Measurements from ENCODE around the gene FTO. TPM values are rescaled to one million over a fixed set of nuclear protein-coding genes. Genes with fewer than 3 reads are reported as not detected.

The FTO gene
- total and polyA plus RNA-seq, 3 donors from 2014 or later: 32.4 to 64.7 (median 50.3) TPM

- Histone ChIP-seq H3K27me3 (no peaks in the 10 kb centered on the region), H3K9me3 (no peaks in the 10 kb centered on the region), H3K36me3 (ENCODE audit: low read depth, missing control alignments) (no peaks in the 10 kb centered on the region), H3K27ac (no peak overlapping the region), H3K4me1 (no peaks in the 10 kb centered on the region), H3K4me3 (no peak overlapping the region)
- DNase-seq: no peak
- 78 to 84% methylated on average over 2 of the region's 2 CpGs for WGBS, 2 donors
- intact Hi-C loops (cut with DNase I; ENCODE audit: low total_unique reads): no loop called here
- TF ChIP-seq, protein P1, sequence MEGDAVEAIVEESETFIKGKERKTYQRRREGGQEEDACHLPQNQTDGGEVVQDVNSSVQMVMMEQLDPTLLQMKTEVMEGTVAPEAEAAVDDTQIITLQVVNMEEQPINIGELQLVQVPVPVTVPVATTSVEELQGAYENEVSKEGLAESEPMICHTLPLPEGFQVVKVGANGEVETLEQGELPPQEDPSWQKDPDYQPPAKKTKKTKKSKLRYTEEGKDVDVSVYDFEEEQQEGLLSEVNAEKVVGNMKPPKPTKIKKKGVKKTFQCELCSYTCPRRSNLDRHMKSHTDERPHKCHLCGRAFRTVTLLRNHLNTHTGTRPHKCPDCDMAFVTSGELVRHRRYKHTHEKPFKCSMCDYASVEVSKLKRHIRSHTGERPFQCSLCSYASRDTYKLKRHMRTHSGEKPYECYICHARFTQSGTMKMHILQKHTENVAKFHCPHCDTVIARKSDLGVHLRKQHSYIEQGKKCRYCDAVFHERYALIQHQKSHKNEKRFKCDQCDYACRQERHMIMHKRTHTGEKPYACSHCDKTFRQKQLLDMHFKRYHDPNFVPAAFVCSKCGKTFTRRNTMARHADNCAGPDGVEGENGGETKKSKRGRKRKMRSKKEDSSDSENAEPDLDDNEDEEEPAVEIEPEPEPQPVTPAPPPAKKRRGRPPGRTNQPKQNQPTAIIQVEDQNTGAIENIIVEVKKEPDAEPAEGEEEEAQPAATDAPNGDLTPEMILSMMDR (IDR thresholded peaks at IDR 0.05): peak; percentile 17 to 47 (median 28)
- TF ChIP-seq POLR2A (IDR thresholded peaks at IDR 0.05): no peak
These were observed 242.0 kb downstream of the FTO start for GRCh38 chr16:53945996-53946395.

DNA sequence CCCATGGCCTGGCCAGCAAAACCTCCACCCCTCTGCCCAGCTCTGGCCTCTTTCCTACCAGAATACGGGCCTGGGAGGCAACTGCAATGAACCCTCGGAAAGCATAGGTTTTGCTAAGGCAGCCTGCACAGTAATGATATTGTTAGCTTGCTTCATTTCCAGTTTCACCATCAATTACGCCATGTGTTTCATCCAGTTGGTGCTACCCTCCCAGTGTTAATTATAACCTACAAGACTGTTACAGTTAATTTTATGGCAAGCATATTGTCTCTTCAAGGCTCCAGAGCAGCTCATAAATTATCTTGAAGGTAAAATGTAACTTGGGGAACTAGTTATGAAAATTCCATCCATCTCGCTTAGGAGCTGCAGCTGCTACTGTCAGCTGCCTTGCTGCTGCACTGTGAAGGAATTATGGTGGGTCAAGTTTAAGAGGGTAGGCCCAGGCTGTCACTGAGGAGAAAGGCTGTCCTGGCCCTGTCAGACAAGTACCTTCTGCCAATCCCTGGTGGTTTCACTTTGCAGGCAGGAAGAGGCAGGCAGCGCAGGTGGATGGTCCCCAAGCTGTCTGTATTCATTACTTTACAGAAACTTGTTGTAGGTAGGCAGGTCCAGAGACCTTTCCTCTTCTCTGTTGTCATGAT lies 242.9 kb downstream of the FTO start:
- TF ChIP-seq POLR2A (IDR thresholded peaks at IDR 0.05): no peak
- TF ChIP-seq, protein P1 (IDR thresholded peaks at IDR 0.05): no peak
- H3K4me3 ChIP-seq: no peak overlapping the region
- no peaks in the 10 kb centered on the region for H3K27me3 ChIP-seq
- no peaks in the 10 kb centered on the region for H3K4me1 ChIP-seq
- no peaks in the 10 kb centered on the region for H3K9me3 ChIP-seq
- H3K36me3 ChIP-seq (ENCODE audit: low read depth, missing control alignments): no peaks in the 10 kb centered on the region
- WGBS, 2 donors: 92 to 95% methylated on average over 5 of the region's 5 CpGs
- intact Hi-C loops (cut with DNase I; ENCODE audit: low total_unique reads): no loop called here
- H3K27ac ChIP-seq: no peak overlapping the region
- DNase-seq: no peak

DNA sequence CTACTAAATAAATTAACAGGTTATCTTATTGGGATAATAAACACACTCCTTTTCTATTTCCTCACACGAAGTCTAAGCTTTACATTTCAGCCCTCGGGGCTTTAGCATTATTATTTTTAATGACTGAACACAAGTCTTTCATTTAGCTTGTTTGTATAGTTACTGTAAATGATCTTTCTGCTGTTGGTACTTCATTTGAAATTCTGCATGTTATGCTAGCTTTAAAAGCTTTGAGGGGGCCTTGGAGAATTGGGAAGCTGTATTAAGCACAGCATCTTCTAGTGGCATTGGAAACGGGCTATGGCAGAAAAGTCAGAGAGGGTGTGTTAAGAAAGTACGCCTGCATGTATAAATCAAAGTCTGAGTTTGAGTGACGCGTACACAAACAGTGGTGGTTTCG lies 243.7 kb downstream of the FTO start:
- no peak for DNase-seq
- Histone ChIP-seq H3K36me3 (ENCODE audit: low read depth, missing control alignments) (no peaks in the 10 kb centered on the region), H3K4me1 (no peaks in the 10 kb centered on the region), H3K27ac (no peak overlapping the region), H3K9me3 (no peaks in the 10 kb centered on the region), H3K27me3 (no peaks in the 10 kb centered on the region), H3K4me3 (no peak overlapping the region)
- intact Hi-C loops (cut with DNase I; ENCODE audit: low total_unique reads): no loop called here
- 88 to 93% methylated on average over 7 of the region's 7 CpGs for WGBS, 2 donors
- TF ChIP-seq POLR2A (IDR thresholded peaks at IDR 0.05): no peak
- TF ChIP-seq, protein P1 (IDR thresholded peaks at IDR 0.05): no peak

DNA sequence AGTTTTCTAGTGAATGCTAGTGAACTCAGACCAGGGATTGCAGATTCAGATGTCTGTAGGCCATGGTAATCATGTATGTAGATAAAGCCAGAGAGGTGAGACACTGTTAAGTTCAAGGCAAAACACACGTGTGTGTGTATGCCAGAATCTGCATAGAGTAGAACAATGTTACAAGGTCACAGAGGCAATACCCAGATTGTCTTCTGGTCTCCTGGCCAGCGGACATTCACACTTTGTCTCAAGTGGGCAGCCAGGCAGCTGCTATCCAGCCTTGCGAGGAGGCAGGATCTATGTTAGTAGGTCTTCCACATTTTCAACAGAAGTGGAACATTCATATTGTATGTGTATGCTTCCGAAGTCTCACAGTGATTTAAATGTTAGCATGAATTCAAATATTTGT lies 244.4 kb downstream of the FTO start:
- Histone ChIP-seq H3K27ac (no peak overlapping the region), H3K36me3 (ENCODE audit: low read depth, missing control alignments) (no peaks in the 10 kb centered on the region), H3K27me3 (no peaks in the 10 kb centered on the region), H3K9me3 (no peaks in the 10 kb centered on the region), H3K4me1 (no peaks in the 10 kb centered on the region), H3K4me3 (no peak overlapping the region)
- no peak for TF ChIP-seq POLR2A (IDR thresholded peaks at IDR 0.05)
- TF ChIP-seq, protein P1 (IDR thresholded peaks at IDR 0.05): no peak
- WGBS, 2 donors: 71 to 79% methylated on average over 4 of the region's 4 CpGs
- intact Hi-C loops (cut with DNase I; ENCODE audit: low total_unique reads): no loop called here
- no peak for DNase-seq

All from testis (tissue), 3 donors.